Measurements from ENCODE around the gene SLC52A3. TPM values are rescaled to one million over a fixed set of nuclear protein-coding genes. Genes with fewer than 3 reads are reported as not detected.

SLC52A3 gene
- total RNA-seq, 4 donors from 2014 or later: 15.7 to 176 (median 26.0) TPM

DNA sequence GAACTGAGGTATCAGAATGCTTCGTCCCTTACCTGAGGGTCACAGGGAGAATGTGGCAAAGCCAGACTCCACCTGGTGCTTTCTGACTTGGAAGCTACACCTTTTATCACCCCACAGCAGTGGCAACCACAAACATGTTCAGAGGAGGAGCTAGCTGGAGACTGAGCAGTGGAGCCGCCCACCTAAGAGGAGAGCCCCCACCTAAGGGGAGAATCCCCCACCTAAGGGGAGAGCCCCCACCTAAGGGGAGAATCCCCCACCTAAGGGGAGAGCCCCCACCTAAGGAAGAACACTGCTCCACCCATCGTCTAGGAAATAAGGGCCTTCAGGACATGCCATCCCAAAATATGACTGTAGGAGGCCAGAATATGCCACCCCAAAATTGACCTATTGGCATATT is 4.0 kb downstream of the SLC52A3 start:
- DNase-seq: no peak
- H3K9me3 ChIP-seq: no peaks in the 10 kb centered on the region
- TF ChIP-seq, protein P1, sequence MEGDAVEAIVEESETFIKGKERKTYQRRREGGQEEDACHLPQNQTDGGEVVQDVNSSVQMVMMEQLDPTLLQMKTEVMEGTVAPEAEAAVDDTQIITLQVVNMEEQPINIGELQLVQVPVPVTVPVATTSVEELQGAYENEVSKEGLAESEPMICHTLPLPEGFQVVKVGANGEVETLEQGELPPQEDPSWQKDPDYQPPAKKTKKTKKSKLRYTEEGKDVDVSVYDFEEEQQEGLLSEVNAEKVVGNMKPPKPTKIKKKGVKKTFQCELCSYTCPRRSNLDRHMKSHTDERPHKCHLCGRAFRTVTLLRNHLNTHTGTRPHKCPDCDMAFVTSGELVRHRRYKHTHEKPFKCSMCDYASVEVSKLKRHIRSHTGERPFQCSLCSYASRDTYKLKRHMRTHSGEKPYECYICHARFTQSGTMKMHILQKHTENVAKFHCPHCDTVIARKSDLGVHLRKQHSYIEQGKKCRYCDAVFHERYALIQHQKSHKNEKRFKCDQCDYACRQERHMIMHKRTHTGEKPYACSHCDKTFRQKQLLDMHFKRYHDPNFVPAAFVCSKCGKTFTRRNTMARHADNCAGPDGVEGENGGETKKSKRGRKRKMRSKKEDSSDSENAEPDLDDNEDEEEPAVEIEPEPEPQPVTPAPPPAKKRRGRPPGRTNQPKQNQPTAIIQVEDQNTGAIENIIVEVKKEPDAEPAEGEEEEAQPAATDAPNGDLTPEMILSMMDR (IDR thresholded peaks at IDR 0.05): no peak
- no peak for TF ChIP-seq POLR2A (IDR thresholded peaks at IDR 0.05)
- peaks cover 0 to 23% (median 0%) of the 10 kb centered on the region in 3 donors for H3K36me3 ChIP-seq
- H3K4me3 ChIP-seq: no peak overlapping the region
- no peaks in the 10 kb centered on the region for H3K27me3 ChIP-seq
- H3K27ac ChIP-seq: no peak overlapping the region
- peaks cover 0 to 4% (median 0%) of the 10 kb centered on the region in 4 donors for H3K4me1 ChIP-seq

DNA sequence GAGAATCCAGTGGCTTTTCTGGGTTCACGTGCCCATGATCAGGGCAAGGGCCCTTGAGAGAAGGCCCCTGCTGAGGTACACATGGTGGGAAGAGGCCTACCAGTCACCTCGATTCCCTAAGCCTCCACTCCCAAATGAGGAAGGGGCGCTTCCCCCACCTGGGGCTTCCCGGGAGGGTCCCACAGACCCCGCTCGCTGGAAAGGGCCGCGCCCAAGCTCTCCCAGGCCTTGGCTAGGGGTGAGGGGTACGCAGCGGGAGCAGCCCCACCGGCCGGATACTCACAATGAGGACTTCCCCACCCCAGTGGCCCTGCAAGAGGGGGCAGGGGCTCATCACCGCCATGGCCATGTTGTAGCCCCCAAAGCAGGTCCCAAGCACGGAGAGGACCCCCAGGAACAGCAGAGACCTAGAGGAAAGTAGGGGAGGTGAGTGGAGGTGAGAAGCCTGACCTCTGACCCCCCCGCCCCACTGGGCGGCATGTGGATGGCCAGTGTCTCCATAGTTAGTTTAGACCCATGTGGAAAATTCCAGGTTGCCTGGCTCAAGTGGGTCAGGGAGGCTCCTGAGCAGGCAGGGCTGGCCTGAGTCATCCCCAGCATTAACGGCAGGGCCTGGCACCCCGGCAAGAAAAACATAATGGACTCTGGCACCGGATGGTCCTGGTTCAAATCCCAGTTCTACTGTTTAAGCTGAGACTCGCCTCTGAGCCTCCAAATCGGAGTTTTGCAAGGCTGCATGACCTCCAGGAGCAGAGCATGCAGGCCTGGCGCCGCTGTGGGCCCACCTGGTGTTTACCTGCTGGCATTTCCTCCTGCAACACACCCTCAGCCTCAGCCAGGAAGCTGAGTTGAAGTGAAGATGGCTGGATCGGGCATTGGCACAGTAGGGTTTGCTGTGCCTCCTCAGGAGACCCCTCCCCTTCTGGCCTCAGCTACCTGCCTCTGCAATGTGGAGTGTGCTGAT is 6.6 kb downstream of the SLC52A3 start:
- TF ChIP-seq POLR2A (IDR thresholded peaks at IDR 0.05): no peak
- TF ChIP-seq, protein P1 (IDR thresholded peaks at IDR 0.05): no peak
- no peak overlapping the region for H3K4me3 ChIP-seq
- H3K36me3 ChIP-seq: peaks cover 0 to 23% (median 0%) of the 10 kb centered on the region in 3 donors
- no peak for DNase-seq
- no peaks in the 10 kb centered on the region for H3K9me3 ChIP-seq
- H3K4me1 ChIP-seq: no peaks in the 10 kb centered on the region
- H3K27me3 ChIP-seq: no peaks in the 10 kb centered on the region
- H3K27ac ChIP-seq: no peak overlapping the region

DNA sequence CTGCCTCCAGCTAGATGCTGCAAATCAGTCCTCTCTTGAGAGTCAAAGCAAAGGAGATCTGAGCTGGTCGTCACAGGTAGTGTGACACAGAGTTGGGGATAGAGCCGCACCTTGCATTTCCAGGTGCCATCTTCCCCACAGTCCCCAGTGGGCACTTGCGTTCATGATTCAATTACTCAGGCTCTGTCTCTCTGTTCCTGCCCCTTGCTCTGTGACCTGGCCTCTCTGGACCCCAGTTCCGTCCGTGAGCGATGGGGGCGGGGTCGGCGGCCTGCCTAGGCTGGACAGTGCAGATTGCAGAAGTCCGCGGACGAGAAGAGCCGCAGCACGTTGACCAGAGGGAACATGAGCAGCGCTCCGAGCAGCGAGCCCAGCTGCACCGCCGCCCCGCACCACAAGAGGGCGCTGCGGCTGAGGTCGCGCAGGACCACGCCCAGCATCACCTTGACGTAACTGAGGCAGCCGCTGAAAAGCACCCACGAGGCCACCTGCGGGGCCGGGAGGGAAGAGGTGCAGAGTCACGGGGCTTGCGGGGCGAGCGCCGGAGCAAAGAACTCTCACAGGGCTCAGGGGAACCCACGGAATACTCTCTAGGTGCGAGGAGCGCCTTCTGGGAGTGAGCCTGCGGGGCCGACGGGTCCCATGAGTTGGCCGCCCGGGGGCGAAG is 7.4 kb downstream of the SLC52A3 start:
- Histone ChIP-seq H3K27ac (no peak overlapping the region), H3K4me3 (no peak overlapping the region), H3K36me3 (peaks cover 0 to 23% (median 0%) of the 10 kb centered on the region in 3 donors), H3K4me1 (no peaks in the 10 kb centered on the region), H3K27me3 (no peaks in the 10 kb centered on the region), H3K9me3 (no peaks in the 10 kb centered on the region)
- no peak for TF ChIP-seq POLR2A (IDR thresholded peaks at IDR 0.05)
- TF ChIP-seq, protein P1 (IDR thresholded peaks at IDR 0.05): peak in 4 of 6 experiments; percentile 43 to 69 (median 59)
- no peak for DNase-seq

DNA sequence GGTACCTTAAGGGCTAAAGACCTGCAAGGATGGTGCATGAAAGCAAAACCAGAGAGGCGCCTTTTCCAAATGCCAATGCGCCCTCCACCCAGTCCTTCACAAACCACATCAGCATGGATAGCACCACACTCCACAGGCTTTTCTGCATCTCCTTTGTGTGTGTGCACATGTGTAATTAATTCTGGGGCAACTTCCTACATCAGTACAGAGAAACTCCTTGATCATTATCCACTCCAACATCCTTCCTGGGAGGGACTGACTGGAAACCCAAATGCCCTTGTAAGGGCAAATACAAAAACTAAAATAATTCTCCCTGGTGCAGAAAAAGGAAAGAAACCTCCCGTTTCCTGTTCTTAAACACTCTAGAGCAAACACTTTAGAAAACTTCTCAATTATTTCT is 10.8 kb downstream of the SLC52A3 start:
- no peak for DNase-seq
- no peaks in the 10 kb centered on the region for H3K9me3 ChIP-seq
- TF ChIP-seq, protein P1 (IDR thresholded peaks at IDR 0.05): no peak
- TF ChIP-seq POLR2A (IDR thresholded peaks at IDR 0.05): no peak
- H3K36me3 ChIP-seq: peaks cover 0 to 6% (median 0%) of the 10 kb centered on the region in 3 donors
- no peaks in the 10 kb centered on the region for H3K27me3 ChIP-seq
- no peak overlapping the region for H3K27ac ChIP-seq
- no peaks in the 10 kb centered on the region for H3K4me1 ChIP-seq
- no peak overlapping the region for H3K4me3 ChIP-seq

DNA sequence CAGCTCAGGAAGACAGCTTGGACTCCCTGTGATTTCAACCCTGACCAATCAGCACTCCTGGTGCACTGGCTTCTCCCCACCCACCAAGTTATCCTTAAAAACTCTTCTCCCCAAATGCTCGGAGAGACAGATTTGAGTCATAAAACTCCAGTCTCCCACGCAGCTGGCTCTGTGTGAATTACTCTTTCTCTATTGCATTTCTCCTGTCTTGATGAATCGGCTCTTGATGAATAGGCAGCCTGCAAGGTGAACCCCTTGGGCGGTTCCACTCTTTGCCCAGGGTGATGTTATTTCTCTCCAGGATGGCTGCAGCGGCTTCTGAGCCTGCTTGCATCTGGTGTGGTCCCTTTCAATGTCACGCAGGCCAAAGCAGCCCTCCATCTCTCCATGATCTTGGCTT is 12.4 kb downstream of the SLC52A3 start:
- H3K36me3 ChIP-seq: no peaks in the 10 kb centered on the region
- TF ChIP-seq POLR2A (IDR thresholded peaks at IDR 0.05): no peak
- TF ChIP-seq, protein P1 (IDR thresholded peaks at IDR 0.05): no peak

More for the DNA sequence above, 12.4 kb downstream of the SLC52A3 start:
- no peak overlapping the region for H3K4me3 ChIP-seq
- peaks cover 0 to 7% (median 0%) of the 10 kb centered on the region in 4 donors for H3K4me1 ChIP-seq
- H3K9me3 ChIP-seq: no peaks in the 10 kb centered on the region
- no peak for DNase-seq
- no peak overlapping the region for H3K27ac ChIP-seq
- H3K27me3 ChIP-seq: no peaks in the 10 kb centered on the region

Measured in Peyer's patch (tissue), 4 donors.